Muscle of arm (tissue), 12 donors: Measurements from ENCODE around the gene CLEC16A. TPM values are rescaled to one million over a fixed set of nuclear protein-coding genes. Genes with fewer than 3 reads are reported as not detected.
A peak's percentile ranks its signal among the peaks of the same experiment; 100 is the strongest.
"Not testable (repeated sequence)": the region's sequence is repeated elsewhere in the genome, so short reads cannot be mapped to it uniquely, and the experiment has no call there.

ENCODE experiments used
- DNase-seq: peaks from one replicate; pipeline ENCODE4 v3.0.0-alpha.2; 2013
- polyA plus RNA-seq, 12 donors: library from polyadenylated mRNA; unstranded; fragments of 120-200 nt; gene quantifications; one replicate each; pipeline ENCODE4 v1.2.1, GENCODE V29; 2013; ENCODE audit not compliant: insufficient read length in 12 of 12

The CLEC16A gene
- polyA plus RNA-seq, 12 donors, result 11.8 to 16.1 (median 14.0) TPM; not detected in 1

- DNase-seq, result no peak
Measured at GRCh38 chr16:11097787-11098167, 153.4 kb downstream of the CLEC16A start.

GRCh38 chr16:11098601-11099390, 154.4 kb downstream of the CLEC16A start:
- DNase-seq, result no peak

GRCh38 chr16:11099672-11100205, 155.4 kb downstream of the CLEC16A start:
- no peak for DNase-seq

GRCh38 chr16:11100239-11100750, 155.9 kb downstream of the CLEC16A start:
- peak; percentile 78 for DNase-seq

- no peak for DNase-seq
Measured at GRCh38 chr16:11101283-11101682, 156.9 kb downstream of the CLEC16A start.

- no peak for DNase-seq
Measured at GRCh38 chr16:11101695-11102522, 157.5 kb downstream of the CLEC16A start.

GRCh38 chr16:11102523-11102898, 158.1 kb downstream of the CLEC16A start:
- no peak for DNase-seq

GRCh38 chr16:11103301-11103700, 158.9 kb downstream of the CLEC16A start:
- not testable (repeated sequence) for DNase-seq

- DNase-seq, result no peak
Measured at GRCh38 chr16:11104168-11105037, 160.0 kb downstream of the CLEC16A start.

GRCh38 chr16:11105038-11105903, 160.9 kb downstream of the CLEC16A start:
- DNase-seq, result peak; percentile 65

- DNase-seq, result no peak
Measured at GRCh38 chr16:11106726-11107125, 162.4 kb downstream of the CLEC16A start.

GRCh38 chr16:11107780-11108465, 163.6 kb downstream of the CLEC16A start:
- no peak for DNase-seq

GRCh38 chr16:11108466-11108805, 164.1 kb downstream of the CLEC16A start:
- DNase-seq, result no peak

GRCh38 chr16:11109566-11109965, 165.2 kb downstream of the CLEC16A start:
- no peak for DNase-seq

- DNase-seq, result no peak
Measured at GRCh38 chr16:11111150-11111549, 166.8 kb downstream of the CLEC16A start.

- no peak for DNase-seq
Measured at GRCh38 chr16:11111856-11112634, 167.7 kb downstream of the CLEC16A start.

- no peak for DNase-seq
Measured at GRCh38 chr16:11112723-11113348, 168.5 kb downstream of the CLEC16A start.

GRCh38 chr16:11114366-11115164, 170.2 kb downstream of the CLEC16A start:
- DNase-seq, result no peak
